Measurements from ENCODE around the gene SLC38A7.
"Not testable (repeated sequence)": the region's sequence is repeated elsewhere in the genome, so short reads cannot be mapped to it uniquely, and the experiment has no call there.

Gene SLC38A7

GRCh38 chr16:58695368-58695767, 10.8 kb upstream of the SLC38A7 start:
- DNase-seq (ENCODE audit: low read depth) = no peak
- TF ChIP-seq CTCF (IDR thresholded peaks at IDR 0.05; ENCODE audit: insufficient read depth, low read depth, low read length, missing control alignments) = no peak

GRCh38 chr16:58692450-58692849, 7.9 kb upstream of the SLC38A7 start:
- DNase-seq (ENCODE audit: low read depth) = no peak
- TF ChIP-seq CTCF (IDR thresholded peaks at IDR 0.05; ENCODE audit: insufficient read depth, low read depth, low read length, missing control alignments) = no peak
- H3K4me3 ChIP-seq (ENCODE audit: low read depth, low read length) = no peak overlapping the region

More at GRCh38 chr16:58695368-58695767, 10.8 kb upstream of the SLC38A7 start:
- no peak overlapping the region for H3K4me3 ChIP-seq (ENCODE audit: low read depth, low read length)

GRCh38 chr16:58686985-58687706, 2.6 kb upstream of the SLC38A7 start:
- not testable (repeated sequence) for H3K4me3 ChIP-seq (ENCODE audit: low read depth, low read length); DNase-seq (ENCODE audit: low read depth)

GRCh38 chr16:58685084-58685449, 497 bp upstream of the SLC38A7 start:
- no peak for TF ChIP-seq CTCF (IDR thresholded peaks at IDR 0.05; ENCODE audit: insufficient read depth, low read depth, low read length, missing control alignments)
- no peak for DNase-seq (ENCODE audit: low read depth)
- peak overlapping the region; percentile 92; the same call in 1 of the 2 replicates for H3K4me3 ChIP-seq (ENCODE audit: low read depth, low read length)

GRCh38 chr16:58684001-58684353, 593 bp downstream of the SLC38A7 start:
- no peak for TF ChIP-seq CTCF (IDR thresholded peaks at IDR 0.05; ENCODE audit: insufficient read depth, low read depth, low read length, missing control alignments)
- no peak for DNase-seq (ENCODE audit: low read depth)
- peak overlapping the region; percentile 92 for H3K4me3 ChIP-seq (ENCODE audit: low read depth, low read length)

- no peak for DNase-seq (ENCODE audit: low read depth)
- H3K4me3 ChIP-seq (ENCODE audit: low read depth, low read length) = no peak overlapping the region
- no peak for TF ChIP-seq CTCF (IDR thresholded peaks at IDR 0.05; ENCODE audit: insufficient read depth, low read depth, low read length, missing control alignments)
These were observed 4.8 kb downstream of the SLC38A7 start for GRCh38 chr16:58679763-58680162.

GRCh38 chr16:58678716-58679115, 5.9 kb downstream of the SLC38A7 start:
- TF ChIP-seq CTCF (IDR thresholded peaks at IDR 0.05; ENCODE audit: insufficient read depth, low read depth, low read length, missing control alignments) = peak; percentile 15
- no peak overlapping the region for H3K4me3 ChIP-seq (ENCODE audit: low read depth, low read length)
- peak; percentile 17 for DNase-seq (ENCODE audit: low read depth)
